Peyer's patch (tissue), 4 donors: ENCODE results near the gene PYGB. TPM values are rescaled to one million over a fixed set of nuclear protein-coding genes. Genes with fewer than 3 reads are reported as not detected.
"Not testable (repeated sequence)": the region's sequence is repeated elsewhere in the genome, so short reads cannot be mapped to it uniquely, and the experiment has no call there.

Experiments used
- DNase-seq, 3 donors: peaks; one replicate each; pipeline ENCODE4 v3.0.0-alpha.2; 2017 to 2019
- H3K27ac ChIP-seq, 4 donors: fragments of 200-600 bp; sonication (generic); one replicate each; pipeline ENCODE4 v1.5.1; 2016 to 2019
- H3K27me3 ChIP-seq, 2 donors: fragments of 200-600 bp; sonication (generic); one replicate each; pipeline ENCODE4 v1.5.1; 2019
- H3K36me3 ChIP-seq, 3 donors: fragments of 200-600 bp; sonication (generic); one replicate each; pipeline ENCODE4 v1.5.1; 2016 to 2019
- H3K4me1 ChIP-seq, 4 donors: fragments of 200-600 bp; sonication (generic); one replicate each; pipeline ENCODE4 v1.5.1; 2016 to 2019
- H3K4me3 ChIP-seq, 4 donors: fragments of 200-600 bp; sonication (generic); 1 replicate in 3 of 4; 2 replicates in 1 of 4; pipeline ENCODE4 v1.5.1; 2016 to 2019; ENCODE audit warnings: mild to moderate bottlenecking in 1 of 4
- H3K9me3 ChIP-seq, 4 donors: fragments of 200-600 bp; sonication (generic); one replicate each; pipeline ENCODE4 v1.5.1; 2016 to 2019; ENCODE audit warnings: mild to moderate bottlenecking in 1 of 4
- POLR2A ChIP-seq, 2 donors: fragments of 450-650 bp; IDR thresholded peaks; one replicate each; pipeline ENCODE4 v1.5.1; 2017; ENCODE audit warnings: antibody characterized with exemption in 2 of 2, mild to moderate bottlenecking in 2 of 2, moderate library complexity in 2 of 2
- total RNA-seq, 4 donors: library from RNA; depleted of rRNA; stranded (reverse); fragments of >200 nt; gene quantifications; one replicate each; pipeline ENCODE4 v1.1.0, GENCODE V29; 2016
- TF ChIP-seq, protein P1 (sequence below), 6 experiments: fragments of 450-650 bp in 4 of 6; fragments of 200-600 bp in 2 of 6; sonication (generic) in 1 of 6; IDR thresholded peaks; one replicate each; pipeline ENCODE4 v1.5.1; 2017 to 2019; ENCODE audit warnings: antibody characterized with exemption in 6 of 6, mild to moderate bottlenecking in 3 of 6, moderate library complexity in 1 of 6

The PYGB gene
- total RNA-seq, 4 donors from 2014 or later: 88.3 to 154 (median 124) TPM

DNA sequence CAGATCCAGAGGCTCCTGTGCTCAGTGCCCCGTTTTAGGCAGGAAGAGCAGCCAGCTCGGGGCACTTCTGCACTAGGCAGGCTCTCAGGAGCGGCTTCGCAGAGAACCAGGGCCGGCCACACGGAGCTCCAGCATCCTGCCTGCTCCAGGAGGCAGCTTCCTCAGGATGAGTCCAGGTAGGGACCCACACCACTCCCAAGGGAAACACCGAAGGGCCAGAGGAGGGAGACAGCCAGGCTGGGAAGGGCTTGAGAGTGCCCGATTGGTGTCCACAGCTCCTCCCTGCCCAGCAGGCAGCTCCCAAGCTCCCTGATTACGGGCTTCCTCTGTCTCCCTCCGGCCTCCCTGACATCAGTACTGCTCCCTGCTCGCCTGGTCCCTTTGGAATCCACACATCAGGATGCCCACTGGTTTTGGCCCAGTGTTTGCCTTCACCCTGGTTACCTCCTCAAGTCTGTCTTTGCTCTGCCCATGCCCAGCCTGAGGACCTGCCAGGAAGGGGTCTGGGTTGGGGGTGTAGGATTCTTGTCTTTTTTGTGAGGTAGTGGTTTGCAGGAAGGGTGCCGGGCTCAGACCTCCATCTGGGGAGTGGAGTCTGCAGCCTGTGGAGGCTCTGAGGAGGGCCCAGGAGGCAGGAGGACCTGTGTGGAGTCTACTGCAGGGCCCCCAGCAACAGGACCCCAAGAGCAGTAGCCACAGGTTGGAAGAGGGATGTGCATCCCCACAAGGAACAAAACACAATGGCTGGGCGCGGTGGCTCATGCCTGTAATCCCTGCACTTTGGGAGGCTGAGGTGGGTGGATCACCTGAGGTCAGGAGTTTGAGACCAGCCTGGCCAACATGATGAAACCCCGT is 11.2 kb upstream of the PYGB start:
- peaks cover 0 to 38% (median 1%) of the 10 kb centered on the region in 4 donors for H3K4me1 ChIP-seq
- no peaks in the 10 kb centered on the region for H3K36me3 ChIP-seq
- H3K9me3 ChIP-seq: no peaks in the 10 kb centered on the region
- no peaks in the 10 kb centered on the region for H3K27me3 ChIP-seq
- no peak for TF ChIP-seq POLR2A (IDR thresholded peaks at IDR 0.05)
- TF ChIP-seq, protein P1, sequence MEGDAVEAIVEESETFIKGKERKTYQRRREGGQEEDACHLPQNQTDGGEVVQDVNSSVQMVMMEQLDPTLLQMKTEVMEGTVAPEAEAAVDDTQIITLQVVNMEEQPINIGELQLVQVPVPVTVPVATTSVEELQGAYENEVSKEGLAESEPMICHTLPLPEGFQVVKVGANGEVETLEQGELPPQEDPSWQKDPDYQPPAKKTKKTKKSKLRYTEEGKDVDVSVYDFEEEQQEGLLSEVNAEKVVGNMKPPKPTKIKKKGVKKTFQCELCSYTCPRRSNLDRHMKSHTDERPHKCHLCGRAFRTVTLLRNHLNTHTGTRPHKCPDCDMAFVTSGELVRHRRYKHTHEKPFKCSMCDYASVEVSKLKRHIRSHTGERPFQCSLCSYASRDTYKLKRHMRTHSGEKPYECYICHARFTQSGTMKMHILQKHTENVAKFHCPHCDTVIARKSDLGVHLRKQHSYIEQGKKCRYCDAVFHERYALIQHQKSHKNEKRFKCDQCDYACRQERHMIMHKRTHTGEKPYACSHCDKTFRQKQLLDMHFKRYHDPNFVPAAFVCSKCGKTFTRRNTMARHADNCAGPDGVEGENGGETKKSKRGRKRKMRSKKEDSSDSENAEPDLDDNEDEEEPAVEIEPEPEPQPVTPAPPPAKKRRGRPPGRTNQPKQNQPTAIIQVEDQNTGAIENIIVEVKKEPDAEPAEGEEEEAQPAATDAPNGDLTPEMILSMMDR (IDR thresholded peaks at IDR 0.05): no peak
- H3K4me3 ChIP-seq: no peak overlapping the region
- DNase-seq: no peak
- H3K27ac ChIP-seq: no peak overlapping the region

DNA sequence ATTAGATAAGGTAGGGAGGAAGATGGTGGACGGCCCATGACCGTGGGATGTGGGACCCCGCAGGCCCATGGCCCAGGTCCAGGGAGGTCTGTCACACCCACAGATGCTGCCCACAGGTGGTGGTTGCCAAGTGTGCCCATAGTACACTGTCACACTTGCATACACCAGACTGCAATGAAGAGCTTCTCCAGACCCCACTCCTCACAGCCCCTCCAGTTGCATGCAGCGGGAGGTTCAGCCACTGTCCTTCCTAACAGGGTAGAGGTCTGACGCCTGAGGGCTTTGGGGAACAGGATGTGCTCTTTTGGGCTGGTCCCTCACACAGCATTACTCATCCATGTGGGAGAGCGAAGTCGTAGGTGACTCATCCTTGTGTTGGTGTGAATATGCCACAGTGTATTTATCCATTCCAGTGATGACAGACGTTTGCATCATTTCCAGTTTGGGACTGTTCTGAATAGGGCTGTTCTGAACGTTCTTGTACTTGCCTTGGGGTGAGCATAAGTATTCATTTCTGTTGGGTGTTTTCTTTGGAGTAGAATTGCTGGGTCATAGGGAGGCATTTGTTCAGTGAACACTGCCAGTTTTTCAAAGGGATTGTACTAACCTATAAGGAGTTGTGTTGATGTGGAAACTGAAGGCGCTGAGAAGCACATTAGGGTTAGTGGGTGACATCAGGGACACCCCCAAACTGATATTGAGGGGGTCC is 10.1 kb upstream of the PYGB start:
- TF ChIP-seq, protein P1 (IDR thresholded peaks at IDR 0.05): no peak
- H3K4me3 ChIP-seq: no peak overlapping the region
- peaks cover 0 to 37% (median 1%) of the 10 kb centered on the region in 4 donors for H3K4me1 ChIP-seq
- H3K27me3 ChIP-seq: no peaks in the 10 kb centered on the region
- peak overlapping the region in 2 of 4 donors; percentile 48 to 54 for H3K27ac ChIP-seq
- H3K36me3 ChIP-seq: no peaks in the 10 kb centered on the region
- peak in 1 of 3 donors; percentile 81 for DNase-seq
- H3K9me3 ChIP-seq: no peaks in the 10 kb centered on the region

DNA sequence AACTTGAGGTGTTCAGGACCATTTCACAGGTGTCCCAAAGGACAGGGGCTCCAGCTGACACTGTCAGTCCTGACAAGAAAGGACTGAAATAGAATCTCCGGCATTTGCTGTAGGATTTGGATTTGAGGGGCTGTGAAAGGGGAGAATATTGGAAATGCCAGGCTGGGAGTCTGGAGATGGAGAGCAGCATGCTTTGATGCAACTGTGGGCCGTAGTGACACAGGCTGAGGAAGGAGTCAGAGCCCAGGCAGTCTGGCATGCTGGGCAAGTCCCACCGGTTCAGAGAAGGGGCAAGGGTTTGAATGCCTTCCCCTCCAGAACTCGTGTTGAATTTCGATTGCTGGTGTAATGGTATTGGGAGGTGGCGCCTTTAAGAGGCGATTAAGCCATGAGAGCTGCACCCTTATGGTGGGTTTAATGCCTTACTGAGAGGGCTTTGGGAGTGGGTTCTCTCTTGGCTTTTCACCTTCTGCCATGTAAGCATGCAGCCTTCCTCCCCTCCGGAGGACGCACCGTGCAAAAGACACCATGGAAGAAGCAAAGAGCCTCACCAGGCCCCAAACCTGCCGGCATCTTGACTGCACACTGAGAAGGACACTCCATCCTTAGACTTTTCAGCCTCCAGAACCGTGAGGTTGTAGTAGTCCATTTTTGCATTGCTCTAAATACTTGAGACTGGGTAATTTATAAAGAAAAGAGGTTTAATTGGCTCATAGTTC is 9.4 kb upstream of the PYGB start:
- Histone ChIP-seq H3K4me3 (no peak overlapping the region), H3K27ac (peak overlapping the region in 2 of 4 donors; percentile 48 to 54), H3K4me1 (peaks cover 0 to 30% (median 1%) of the 10 kb centered on the region in 4 donors), H3K27me3 (no peaks in the 10 kb centered on the region), H3K9me3 (no peaks in the 10 kb centered on the region), H3K36me3 (no peaks in the 10 kb centered on the region)
- DNase-seq: no peak
- no peak for TF ChIP-seq POLR2A (IDR thresholded peaks at IDR 0.05)
- TF ChIP-seq, protein P1 (IDR thresholded peaks at IDR 0.05): no peak

DNA sequence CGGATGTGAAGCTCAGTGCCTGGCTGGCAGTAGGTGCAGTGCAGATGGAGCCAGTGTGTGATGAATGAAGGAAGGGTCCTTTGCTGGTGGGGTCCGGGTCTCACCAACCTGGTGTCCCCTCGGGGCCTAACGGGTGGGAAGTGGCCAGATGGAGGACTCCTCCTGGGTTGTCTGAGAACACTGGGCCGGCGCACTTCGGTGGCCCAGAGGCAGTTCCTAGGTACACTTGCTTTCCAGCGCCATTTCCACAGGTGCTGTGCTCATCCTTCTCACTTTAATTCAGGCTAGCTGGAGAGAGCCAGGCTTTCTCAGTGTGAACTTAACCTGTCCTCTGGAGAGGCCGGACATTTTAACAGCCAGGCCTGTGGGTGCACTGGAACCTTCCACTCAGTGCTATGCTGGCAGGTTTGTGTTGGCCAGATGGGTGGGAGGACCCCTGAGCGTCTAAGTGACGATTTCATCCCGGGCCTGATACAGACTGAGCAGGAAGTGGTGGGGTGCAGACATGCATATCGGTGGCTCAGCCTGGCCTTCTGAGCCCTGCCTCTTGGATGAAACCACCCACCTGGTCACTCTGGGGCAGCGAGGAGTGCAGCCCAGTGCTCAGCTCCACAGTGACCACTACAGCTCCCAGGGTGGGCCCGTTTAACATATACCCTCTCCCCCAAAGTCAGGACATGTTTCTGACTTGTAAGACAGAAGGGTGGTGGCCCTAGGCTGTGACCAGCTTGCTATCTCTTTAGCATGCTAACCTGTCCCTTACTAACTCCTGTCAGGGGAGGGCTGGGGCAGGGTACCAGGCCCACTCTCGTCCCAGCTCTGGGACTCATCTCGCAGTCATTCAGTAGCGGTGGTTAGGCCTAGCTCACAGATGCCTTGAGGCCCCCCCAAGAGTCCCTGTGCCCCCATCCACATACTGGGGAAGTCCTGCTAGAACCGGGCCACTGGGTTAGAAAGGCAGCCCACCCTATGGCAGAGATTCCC is 8.2 kb upstream of the PYGB start:
- Histone ChIP-seq H3K27me3 (no peaks in the 10 kb centered on the region), H3K9me3 (no peaks in the 10 kb centered on the region), H3K27ac (no peak overlapping the region), H3K36me3 (no peaks in the 10 kb centered on the region), H3K4me1 (peaks cover 0 to 19% (median 1%) of the 10 kb centered on the region in 4 donors), H3K4me3 (no peak overlapping the region)
- no peak for TF ChIP-seq POLR2A (IDR thresholded peaks at IDR 0.05)
- TF ChIP-seq, protein P1 (IDR thresholded peaks at IDR 0.05): no peak
- DNase-seq: peak in 1 of 3 donors; percentile 41

DNA sequence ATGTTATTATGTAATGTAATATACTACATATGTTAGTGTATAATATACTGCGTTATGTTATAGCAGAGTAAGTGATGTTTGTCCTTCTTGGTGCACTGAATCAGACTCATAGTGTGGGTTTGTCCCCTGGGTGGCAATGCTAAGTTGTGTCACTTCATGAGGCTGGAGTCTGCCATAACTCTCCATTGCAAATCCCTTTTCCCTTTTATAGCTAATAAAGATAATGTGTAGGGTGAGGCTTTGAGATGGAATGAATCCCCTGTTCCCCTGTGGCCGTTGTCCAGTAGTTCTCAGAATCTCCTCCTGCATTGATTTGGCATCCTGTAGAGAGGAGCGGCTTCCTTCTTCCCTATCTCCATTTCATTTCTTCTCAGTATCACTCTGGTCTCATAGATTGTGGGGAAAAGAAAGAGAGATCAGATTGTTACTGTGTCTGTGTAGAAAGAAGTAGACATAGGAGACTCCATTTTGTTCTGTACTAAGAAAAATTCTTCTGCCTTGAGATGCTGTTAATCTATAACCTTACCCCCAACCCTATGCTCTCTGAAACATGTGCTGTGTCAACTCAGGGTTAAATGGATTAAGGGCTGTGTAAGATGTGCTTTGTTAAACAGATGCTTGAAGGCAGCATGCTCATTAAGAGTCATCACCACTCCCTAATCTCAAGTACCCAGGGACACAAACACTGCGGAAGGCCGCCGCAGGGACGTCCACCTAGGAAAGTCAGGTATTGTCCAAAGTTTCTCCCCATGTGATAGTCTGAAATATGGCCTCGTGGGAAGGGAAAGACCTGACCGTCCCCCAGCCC is 6.8 kb upstream of the PYGB start:
- not testable (repeated sequence) for DNase-seq, H3K4me3 ChIP-seq
- H3K4me1 ChIP-seq: peaks cover 0 to 19% (median 1%) of the 10 kb centered on the region in 4 donors

DNA sequence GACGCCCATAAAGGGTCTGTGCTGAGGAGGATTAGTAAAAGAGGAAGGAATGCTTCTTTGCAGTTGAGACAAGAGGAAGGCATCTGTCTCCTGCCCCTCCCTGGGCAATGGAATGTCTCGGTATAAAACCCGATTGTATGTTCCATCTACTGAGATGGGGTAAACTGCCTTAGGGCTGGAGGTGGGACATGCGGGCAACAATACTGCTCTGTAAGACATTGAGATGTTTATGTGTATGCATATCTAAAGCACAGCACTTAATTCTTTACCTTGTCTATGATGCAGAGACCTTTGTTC is 6.3 kb upstream of the PYGB start:
- not testable (repeated sequence) for H3K36me3 ChIP-seq, H3K9me3 ChIP-seq, DNase-seq, H3K4me3 ChIP-seq, H3K27me3 ChIP-seq, H3K27ac ChIP-seq
- peaks cover 0 to 22% (median 1%) of the 10 kb centered on the region in 4 donors for H3K4me1 ChIP-seq

More for the DNA sequence above, 6.8 kb upstream of the PYGB start:
- H3K36me3 ChIP-seq, H3K9me3 ChIP-seq, H3K27ac ChIP-seq, H3K27me3 ChIP-seq: not testable (repeated sequence)
